ENCODE measurements around the gene GEMIN4. TPM values are rescaled to one million over a fixed set of nuclear protein-coding genes. Genes with fewer than 3 reads are reported as not detected.

Gene GEMIN4
- total and polyA plus RNA-seq, 2 donors from 2014 or later, result 4.6 to 14.8 TPM

- Histone ChIP-seq H3K27ac (ENCODE audit: low read depth in 2 of 2, low read length in 2 of 2) (no peak overlapping the region), H3K27me3 (ENCODE audit: control insufficient read depth, insufficient read depth, low read length) (no peaks in the 10 kb centered on the region), H3K36me3 (ENCODE audit: control insufficient read depth in 2 of 3, insufficient read depth in 3 of 3, low read length in 3 of 3) (no peaks in the 10 kb centered on the region), H3K9ac (ENCODE audit: low read length in 3 of 3) (no peak overlapping the region), H3K4me3 (ENCODE audit: low read length in 3 of 3) (no peak overlapping the region), H3K4me1 (ENCODE audit: control insufficient read depth in 2 of 3, insufficient read depth in 2 of 3, low read depth in 1 of 3, low read length in 3 of 3) (no peaks in the 10 kb centered on the region), H3K9me3 (ENCODE audit: control insufficient read depth in 2 of 3, insufficient read depth in 1 of 3, low read length in 3 of 3) (no peaks in the 10 kb centered on the region)
- no peak for DNase-seq
- FAIRE-seq, result no peak
- TF ChIP-seq CTCF (IDR thresholded peaks at IDR 0.05; ENCODE audit: borderline replicate concordance, extremely low read depth, insufficient read depth), result no peak
- intact Hi-C loops (cut with DNase I), result no loop called here
These were observed 48.6 kb upstream of the GEMIN4 start for GRCh38 chr17:800446-801242.

DNA sequence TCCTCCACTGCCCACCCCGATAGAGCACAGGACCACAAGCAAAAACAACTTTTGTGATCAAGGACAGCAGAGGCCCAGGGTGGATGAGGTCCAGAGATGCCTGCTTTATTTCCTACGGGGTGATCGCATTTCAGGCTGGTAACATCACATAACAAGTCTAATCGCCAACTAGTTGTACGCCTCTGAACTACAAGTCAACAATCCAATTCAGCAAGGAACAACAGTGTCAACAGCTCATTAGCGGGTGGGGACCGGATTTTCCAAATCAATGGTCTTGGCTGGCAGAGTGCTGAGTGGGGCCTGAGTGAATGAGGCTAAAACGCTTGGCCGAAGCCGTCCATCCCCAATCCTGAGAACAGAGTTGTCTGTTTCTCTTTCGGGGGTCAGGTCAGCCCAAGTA, 47.2 kb upstream of the GEMIN4 start:
- Histone ChIP-seq H3K4me3 (ENCODE audit: low read length in 3 of 3) (no peak overlapping the region), H3K4me1 (ENCODE audit: control insufficient read depth in 2 of 3, insufficient read depth in 2 of 3, low read depth in 1 of 3, low read length in 3 of 3) (no peaks in the 10 kb centered on the region), H3K27me3 (ENCODE audit: control insufficient read depth, insufficient read depth, low read length) (no peaks in the 10 kb centered on the region), H3K36me3 (ENCODE audit: control insufficient read depth in 2 of 3, insufficient read depth in 3 of 3, low read length in 3 of 3) (no peaks in the 10 kb centered on the region), H3K27ac (ENCODE audit: low read depth in 2 of 2, low read length in 2 of 2) (no peak overlapping the region), H3K9ac (ENCODE audit: low read length in 3 of 3) (no peak overlapping the region), H3K9me3 (ENCODE audit: control insufficient read depth in 2 of 3, insufficient read depth in 1 of 3, low read length in 3 of 3) (no peaks in the 10 kb centered on the region)
- TF ChIP-seq CTCF (IDR thresholded peaks at IDR 0.05; ENCODE audit: borderline replicate concordance, extremely low read depth, insufficient read depth), result no peak
- FAIRE-seq (no peak), DNase-seq (no peak)
- intact Hi-C loops (cut with DNase I), result loop anchor here (10.0 kb wide), 2 partner anchors 186 to 256 kb away; no protein-coding TSS in a partner anchor

- TF ChIP-seq CTCF (IDR thresholded peaks at IDR 0.05; ENCODE audit: borderline replicate concordance, extremely low read depth, insufficient read depth), result no peak
- FAIRE-seq, result no peak
These were observed 46.2 kb upstream of the GEMIN4 start for GRCh38 chr17:798246-798645.

More at GRCh38 chr17:798246-798645, 46.2 kb upstream of the GEMIN4 start:
- Histone ChIP-seq H3K9me3 (ENCODE audit: control insufficient read depth in 2 of 3, insufficient read depth in 1 of 3, low read length in 3 of 3) (no peaks in the 10 kb centered on the region), H3K36me3 (ENCODE audit: control insufficient read depth in 2 of 3, insufficient read depth in 3 of 3, low read length in 3 of 3) (no peaks in the 10 kb centered on the region), H3K27me3 (ENCODE audit: control insufficient read depth, insufficient read depth, low read length) (no peaks in the 10 kb centered on the region), H3K4me3 (ENCODE audit: low read length in 3 of 3) (no peak overlapping the region), H3K27ac (ENCODE audit: low read depth in 2 of 2, low read length in 2 of 2) (no peak overlapping the region), H3K4me1 (ENCODE audit: control insufficient read depth in 2 of 3, insufficient read depth in 2 of 3, low read depth in 1 of 3, low read length in 3 of 3) (no peaks in the 10 kb centered on the region), H3K9ac (ENCODE audit: low read length in 3 of 3) (no peak overlapping the region)
- intact Hi-C loops (cut with DNase I), result loop anchor here (10.0 kb wide), 2 partner anchors 187 to 257 kb away; no protein-coding TSS in a partner anchor
- DNase-seq, result no peak

Measured in kidney (tissue), 14 donors.